ENCODE measurements around the gene PLEKHG5.

The PLEKHG5 gene

GRCh38 chr1:6505367-6506209 is 14.1 kb upstream of the PLEKHG5 start:
- H4K20me1 ChIP-seq (ENCODE audit: insufficient read depth, low read length) = no peaks in the 10 kb centered on the region
- H3K9me2 ChIP-seq (ENCODE audit: low read depth, low read length) = no peaks in the 10 kb centered on the region
- H3K4me2 ChIP-seq (ENCODE audit: low read length) = no peak overlapping the region
- H3K36me3 ChIP-seq (ENCODE audit: insufficient read depth, low read length) = no peaks in the 10 kb centered on the region
- no peaks in the 10 kb centered on the region for H3F3A ChIP-seq (ENCODE audit: insufficient read depth, low read length)
- no peak overlapping the region for H3K9ac ChIP-seq (ENCODE audit: low read length)
- peaks cover 2% of the 10 kb centered on the region; the same call in 1 of the 2 replicates for H3K27me3 ChIP-seq (ENCODE audit: insufficient read depth, low read length)
- no peak overlapping the region for H3K4me3 ChIP-seq (ENCODE audit: low read depth, low read length, poor library complexity, severe bottlenecking)
- H3K9me3 ChIP-seq (ENCODE audit: low read length) = no peaks in the 10 kb centered on the region
- no peak overlapping the region for H3K27ac ChIP-seq (ENCODE audit: low read depth, low read length, poor library complexity, severe bottlenecking)
- H3K4me1 ChIP-seq (ENCODE audit: insufficient read depth, low read length, severe bottlenecking) = no peaks in the 10 kb centered on the region
- no peaks in the 10 kb centered on the region for H3K79me2 ChIP-seq (ENCODE audit: insufficient read depth, low read length)
- no peak overlapping the region for H2AFZ ChIP-seq (ENCODE audit: low read length)
- TF ChIP-seq CTCF (IDR thresholded peaks at IDR 0.05; ENCODE audit: low read length) (no peak), EZH2 (IDR thresholded peaks at IDR 0.05; ENCODE audit: borderline replicate concordance, low read length) (no peak)

GRCh38 chr1:6504887-6505286 is 13.4 kb upstream of the PLEKHG5 start:
- Histone ChIP-seq H3K4me1 (ENCODE audit: insufficient read depth, low read length, severe bottlenecking) (no peaks in the 10 kb centered on the region), H3K9me2 (ENCODE audit: low read depth, low read length) (no peaks in the 10 kb centered on the region), H3K9ac (ENCODE audit: low read length) (no peak overlapping the region), H3K9me3 (ENCODE audit: low read length) (no peaks in the 10 kb centered on the region), H3F3A (ENCODE audit: insufficient read depth, low read length) (no peaks in the 10 kb centered on the region), H2AFZ (ENCODE audit: low read length) (no peak overlapping the region), H3K27ac (ENCODE audit: low read depth, low read length, poor library complexity, severe bottlenecking) (no peak overlapping the region), H4K20me1 (ENCODE audit: insufficient read depth, low read length) (no peaks in the 10 kb centered on the region), H3K4me2 (ENCODE audit: low read length) (no peak overlapping the region), H3K36me3 (ENCODE audit: insufficient read depth, low read length) (no peaks in the 10 kb centered on the region), H3K27me3 (ENCODE audit: insufficient read depth, low read length) (peaks cover 7% of the 10 kb centered on the region; the same call in 1 of the 2 replicates), H3K4me3 (ENCODE audit: low read depth, low read length, poor library complexity, severe bottlenecking) (no peak overlapping the region), H3K79me2 (ENCODE audit: insufficient read depth, low read length) (no peaks in the 10 kb centered on the region)
- TF ChIP-seq EZH2 (IDR thresholded peaks at IDR 0.05; ENCODE audit: borderline replicate concordance, low read length) (no peak), CTCF (IDR thresholded peaks at IDR 0.05; ENCODE audit: low read length) (no peak)

- peaks cover 7% of the 10 kb centered on the region for H3K27me3 ChIP-seq (ENCODE audit: insufficient read depth, low read length)
Measured at GRCh38 chr1:6503884-6504602, 12.6 kb upstream of the PLEKHG5 start.

More at GRCh38 chr1:6503884-6504602, 12.6 kb upstream of the PLEKHG5 start:
- Histone ChIP-seq H3F3A (ENCODE audit: insufficient read depth, low read length) (no peaks in the 10 kb centered on the region), H3K79me2 (ENCODE audit: insufficient read depth, low read length) (no peaks in the 10 kb centered on the region), H3K4me1 (ENCODE audit: insufficient read depth, low read length, severe bottlenecking) (no peaks in the 10 kb centered on the region), H2AFZ (ENCODE audit: low read length) (no peak overlapping the region), H4K20me1 (ENCODE audit: insufficient read depth, low read length) (no peaks in the 10 kb centered on the region), H3K9ac (ENCODE audit: low read length) (no peak overlapping the region), H3K4me3 (ENCODE audit: low read depth, low read length, poor library complexity, severe bottlenecking) (no peak overlapping the region), H3K4me2 (ENCODE audit: low read length) (no peak overlapping the region), H3K36me3 (ENCODE audit: insufficient read depth, low read length) (no peaks in the 10 kb centered on the region), H3K27ac (ENCODE audit: low read depth, low read length, poor library complexity, severe bottlenecking) (no peak overlapping the region), H3K9me3 (ENCODE audit: low read length) (no peaks in the 10 kb centered on the region), H3K9me2 (ENCODE audit: low read depth, low read length) (no peaks in the 10 kb centered on the region)
- no peak for TF ChIP-seq CTCF (IDR thresholded peaks at IDR 0.05; ENCODE audit: low read length)
- no peak for TF ChIP-seq EZH2 (IDR thresholded peaks at IDR 0.05; ENCODE audit: borderline replicate concordance, low read length)
